SK-N-SH (cell line): Measurements from ENCODE around the gene RNF130. TPM values are rescaled to one million over a fixed set of nuclear protein-coding genes. Genes with fewer than 3 reads are reported as not detected.
A peak's percentile ranks its signal among the peaks of the same experiment; 100 is the strongest.

Experiments used
- CTCF ChIA-PET: fragments of 300-600, 350-600 bp; formaldehyde crosslinking; extraction: SDS; loops from one replicate; lab custom pipeline; 2021; lab: Yijun Ruan, JAX
- POLR2A ChIA-PET: fragments of 350-600 bp; sonication (Branson Sonifier 250); formaldehyde crosslinking; extraction: SDS; loops from one replicate; lab custom pipeline; 2020; ENCODE audit warnings: antibody characterized with exemption, inconsistent platforms; lab: Yijun Ruan, JAX
- DNase-seq: peaks from one replicate; pipeline ENCODE4 v3.0.0; 2012
- H2AFZ ChIP-seq: fragments of 200-600 bp; sonication (generic); 2 replicates; pipeline ENCODE4 v1.8.1; 2016; ENCODE audit warnings: antibody characterized with exemption, mild to moderate bottlenecking, low read depth
- H3F3A ChIP-seq: fragments of 200-600 bp; sonication (generic); replicated peaks from 2 replicates; pipeline ENCODE3; 2016; ENCODE audit warnings: antibody characterized with exemption, mild to moderate bottlenecking; ENCODE audit not compliant: insufficient read depth
- H3K27ac ChIP-seq, 2 experiments: fragments of 200-500 bp in 1 of 2; fragments of 200-600 bp in 1 of 2; sonication (Bioruptor generic) in 1 of 2; sonication (generic), shearing (Covaris generic) in 1 of 2; 2 replicates each; pipeline versions ENCODE4 v1.5.1 to v1.6.1; 2014 to 2016; ENCODE audit warnings: low read depth in 2 of 2, inconsistent platforms in 1 of 2, low read length in 1 of 2, mild to moderate bottlenecking in 1 of 2, mixed read lengths in 1 of 2
- H3K27me3 ChIP-seq: fragments of 200-600 bp; sonication (generic), shearing (Covaris generic); 2 replicates; pipeline ENCODE4 v1.6.1; 2016; ENCODE audit warnings: mixed run types; ENCODE audit not compliant: insufficient read depth
- H3K36me3 ChIP-seq, 2 experiments: fragments of 200-500 bp in 1 of 2; fragments of 200-600 bp in 1 of 2; sonication (Bioruptor generic) in 1 of 2; sonication (generic) in 1 of 2; replicated peaks in 1 of 2; 2 replicates each; pipeline versions ENCODE3 to v1.5.1; 2014 to 2016; ENCODE audit warnings: low read length in 1 of 2, mild to moderate bottlenecking in 1 of 2; ENCODE audit not compliant: insufficient read depth in 2 of 2, control insufficient read depth in 1 of 2
- H3K4me1 ChIP-seq, 2 experiments: fragments of 200-500 bp in 1 of 2; fragments of 200-600 bp in 1 of 2; sonication (Bioruptor generic) in 1 of 2; sonication (generic), shearing (Covaris generic) in 1 of 2; 2 replicates each; pipeline versions ENCODE4 v1.5.1 to v1.6.1; 2014 to 2016; ENCODE audit warnings: low read depth in 1 of 2, low read length in 1 of 2, mixed run types in 1 of 2; ENCODE audit not compliant: insufficient read depth in 2 of 2, control insufficient read depth in 1 of 2
- H3K4me2 ChIP-seq: fragments of 200-600 bp; sonication (generic), shearing (Covaris generic); 2 replicates; pipeline ENCODE4 v1.6.1; 2017; ENCODE audit warnings: mixed run types
- H3K4me3 ChIP-seq, 2 experiments: fragments of 200-500 bp in 1 of 2; fragments of 200-600 bp in 1 of 2; sonication (Bioruptor generic) in 1 of 2; sonication (generic), shearing (Covaris generic) in 1 of 2; 2 replicates each; pipeline versions ENCODE4 v1.5.1 to v1.8.1; 2014 to 2016; ENCODE audit warnings: low read depth in 2 of 2, inconsistent platforms in 1 of 2, low read length in 1 of 2, mild to moderate bottlenecking in 1 of 2, mixed read lengths in 1 of 2, moderate library complexity in 1 of 2
- H3K79me2 ChIP-seq: fragments of 200-600 bp; sonication (generic); 2 replicates; pipeline ENCODE4 v1.8.1; 2017; ENCODE audit warnings: mild to moderate bottlenecking; ENCODE audit not compliant: insufficient read depth
- H3K9ac ChIP-seq: fragments of 200-600 bp; sonication (generic); 2 replicates; pipeline ENCODE4 v1.6.1; 2017; ENCODE audit warnings: mixed run types
- H3K9me2 ChIP-seq: fragments of 200-600 bp; sonication (generic); 2 replicates; pipeline ENCODE4 v1.6.1; 2017; ENCODE audit warnings: mixed run types
- H3K9me3 ChIP-seq: fragments of 200-600 bp; sonication (generic); 2 replicates; pipeline ENCODE4 v1.6.1; 2017; ENCODE audit warnings: mixed run types, mild to moderate bottlenecking, moderate library complexity
- H4K20me1 ChIP-seq: fragments of 200-600 bp; sonication (generic); 2 replicates; pipeline ENCODE4 v1.6.1; 2017; ENCODE audit warnings: mild to moderate bottlenecking, mixed run types; ENCODE audit not compliant: insufficient read depth
- CHD2 ChIP-seq: fragments of 150-350 bp; IDR thresholded peaks from 2 replicates; pipeline ENCODE4 v1.6.1; 2018; ENCODE audit warnings: low read length; ENCODE audit not compliant: partially characterized antibody
- FOXJ3 ChIP-seq: sonication (generic); formaldehyde crosslinking; IDR thresholded peaks from 2 replicates; pipeline ENCODE4 v1.5.1; 2020; ENCODE audit warnings: mild to moderate bottlenecking, missing genetic modification reagents
- FOXM1 ChIP-seq: IDR thresholded peaks from 2 replicates; pipeline ENCODE4 v1.4.0; 2012; ENCODE audit warnings: low read depth, mild to moderate bottlenecking
- IRF3 ChIP-seq: fragments of 150-350 bp; IDR thresholded peaks from 2 replicates; pipeline ENCODE4 v1.6.1; 2016; ENCODE audit warnings: mild to moderate bottlenecking, low read depth, low read length
- MAX ChIP-seq: IDR thresholded peaks from 2 replicates; pipeline ENCODE4 v1.4.0; 2012; ENCODE audit warnings: low read depth
- NFIC ChIP-seq: IDR thresholded peaks from 2 replicates; pipeline ENCODE4 v1.4.0; 2012; ENCODE audit warnings: borderline replicate concordance
- PBX3 ChIP-seq: IDR thresholded peaks from 2 replicates; pipeline ENCODE4; 2012
- REST ChIP-seq: IDR thresholded peaks from 2 replicates; pipeline ENCODE4 v1.6.1; 2012; ENCODE audit warnings: mild to moderate bottlenecking, low read depth, low read length, moderate library complexity
- RXRA ChIP-seq: IDR thresholded peaks from 2 replicates; pipeline ENCODE4 v1.4.0; 2012; ENCODE audit warnings: low read depth, mild to moderate bottlenecking, borderline replicate concordance
- SIN3A ChIP-seq: IDR thresholded peaks from 2 replicates; pipeline ENCODE4 v1.6.1; 2012; ENCODE audit warnings: low read depth, mild to moderate bottlenecking, low read length, moderate library complexity, borderline replicate concordance
- USF2 ChIP-seq: fragments of 150-350 bp; IDR thresholded peaks from 2 replicates; pipeline ENCODE4 v1.6.1; 2017; ENCODE audit warnings: antibody characterized with exemption, low read length, low read depth, borderline replicate concordance
- WGBS: methylation state at CpG from one replicate; pipeline ENCODE4 v1.1.6; 2017; ENCODE audit warnings: low lambda C conversion rate; 5-methylcytosine and 5-hydroxymethylcytosine counted together
- polyA plus RNA-seq, 3 experiments: library from polyadenylated mRNA; depleted of rRNA; stranded (reverse); fragments of >200 nt; gene quantifications; 2 replicates each; pipeline ENCODE4 v1.2.3, GENCODE V29; 2012

RNF130 gene
- polyA plus RNA-seq, 1 of the 3 experiments (the other 2 are of a cell fraction): 41.4 TPM

- TF ChIP-seq REST (no peak), CHD2 (no peak), PBX3 (no peak), RXRA (no peak), FOXM1 (no peak), SIN3A (peak; percentile 29; the same call in 1 of the 2 replicates), USF2 (no peak), NFIC (no peak)
Observed at GRCh38 chr5:179907556-179908324, 163.8 kb downstream of the RNF130 start, which contains the start of gene TBC1D9B (continued).

- Histone ChIP-seq H3K36me3 (peaks cover 20 to 28% of the 10 kb centered on the region in 2 experiments), H3K9me2 (no peaks in the 10 kb centered on the region), H4K20me1 (peaks cover 16% of the 10 kb centered on the region; the same call in 1 of the 2 replicates), H3K4me1 (peaks cover 0 to 9% of the 10 kb centered on the region in 2 experiments; a peak in 2 of 4 replicates), H3K27ac (peak overlapping the region in 1 of 2 experiments; percentile 47; a peak in 2 of 4 replicates), H3K9ac (peak overlapping the region; percentile 68), H2AFZ (no peak overlapping the region), H3K27me3 (no peaks in the 10 kb centered on the region), H3K4me2 (peak overlapping the region; percentile 98), H3F3A (no peaks in the 10 kb centered on the region), H3K9me3 (no peaks in the 10 kb centered on the region), H3K79me2 (peaks cover 43% of the 10 kb centered on the region), H3K4me3 (peak overlapping the region; percentile 56 to 76)
- POLR2A ChIA-PET: interaction anchor here (0.6 to 0.7 kb wide), 2 partner anchors 15 to 269 kb away, joined by 3 read pairs; no protein-coding TSS in a partner anchor
- TF ChIP-seq MAX (no peak), REST (no peak), FOXJ3 (CRISPR knock-in tag) (no peak), IRF3 (no peak)
- CTCF ChIA-PET: interaction anchor here (0.7 to 2.3 kb wide), 9 partner anchors 9 to 184 kb away, joined by 3 to 16 read pairs (median 5); no protein-coding TSS in a partner anchor
- peak; percentile 79 for DNase-seq
- WGBS: 14% methylated on average over 16 of the region's 50 CpGs
Observed at GRCh38 chr5:179906795-179907555, 164.6 kb downstream of the RNF130 start.
